Activated naive CD8-positive, alpha-beta T cell treated with anti-CD3 and anti-CD28 coated beads, Interleukin-2, amount 10 ng/mL, durations not matched to agents 7 days and 5 days (primary cell): Measurements from ENCODE around the gene RCCD1. TPM values are rescaled to one million over a fixed set of nuclear protein-coding genes. Genes with fewer than 3 reads are reported as not detected.

Experiments used
- ATAC-seq: fragments of 150-1000 bp; cut with Tn5 transposase; one replicate; pipeline ENCODE4 v1.10.0; 2021; ENCODE audit warnings: low read depth, moderate library complexity
- POLR2A ChIA-PET: fragments of 350-600 bp; sonication (Branson Sonifier 250); formaldehyde crosslinking; loops from one replicate; lab custom pipeline; 2021; ENCODE audit warnings: antibody characterized with exemption; lab: Charles Lee
- DNase-seq: peaks from one replicate; pipeline ENCODE4 v3.0.0; 2021
- H3K27ac Mint-ChIP-seq: one replicate; pipeline ENCODE4 v1.8.0; 2022; ENCODE audit warnings: mild to moderate bottlenecking, mixed read lengths
- H3K27me3 Mint-ChIP-seq: one replicate; pipeline ENCODE4 v1.8.0; 2022; ENCODE audit warnings: mild to moderate bottlenecking, moderate library complexity, mixed read lengths
- H3K36me3 Mint-ChIP-seq: one replicate; pipeline ENCODE4 v1.8.0; 2021; ENCODE audit warnings: mild to moderate bottlenecking, mixed read lengths
- H3K4me1 Mint-ChIP-seq: one replicate; pipeline ENCODE4 v1.8.0; 2021; ENCODE audit warnings: mixed read lengths
- H3K4me3 Mint-ChIP-seq: one replicate; pipeline ENCODE4 v1.8.0; 2022; ENCODE audit warnings: mild to moderate bottlenecking, moderate library complexity, mixed read lengths
- H3K9me3 Mint-ChIP-seq: one replicate; pipeline ENCODE4 v1.8.0; 2021; ENCODE audit warnings: mixed read lengths
- total RNA-seq, 2 experiments: library from RNA; stranded (reverse); gene quantifications; one replicate each; pipeline ENCODE4 v1.2.3, GENCODE V29; 2021

The RCCD1 gene
- total RNA-seq, 2 experiments from 2014 or later = 31.5 to 31.6 TPM

- H3K27ac Mint-ChIP-seq = peak overlapping the region; percentile 5
Observed at GRCh38 chr15:90991587-90992285, 37.1 kb downstream of the RCCD1 start.

DNA sequence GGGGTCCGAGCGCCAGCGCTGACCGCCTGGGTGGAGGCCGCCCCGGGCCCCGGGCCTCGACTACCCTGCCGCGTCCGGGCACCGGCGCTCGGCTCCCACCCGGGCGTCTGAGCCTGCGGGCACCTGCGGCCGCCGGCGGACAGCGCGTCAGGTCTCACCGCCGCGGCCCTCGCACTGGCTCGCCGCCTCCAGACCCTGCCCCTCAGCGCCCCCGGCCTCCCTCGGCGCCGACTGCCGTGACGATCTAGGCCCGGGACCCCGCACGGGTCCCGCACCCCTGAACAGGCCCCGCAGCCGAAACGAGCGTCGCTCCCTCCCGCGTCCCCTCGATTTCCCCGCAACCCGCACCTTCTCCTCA, 39.4 kb downstream of the RCCD1 start:
- DNase-seq = no peak
- POLR2A ChIA-PET = interaction anchor here (0.9 to 2.0 kb wide), 8 partner anchors 9 to 62 kb away, joined by 3 to 11 read pairs (median 6); partner anchors contain the start of genes HDDC3, RCCD1, UNC45A and VPS33B
- ATAC-seq = peak; percentile 20
- Mint-ChIP-seq H3K27me3 (no peaks in the 10 kb centered on the region), H3K4me3 (peak overlapping the region; percentile 99), H3K27ac (peak overlapping the region; percentile 100), H3K9me3 (no peaks in the 10 kb centered on the region), H3K4me1 (peaks cover 29% of the 10 kb centered on the region), H3K36me3 (peaks cover 27% of the 10 kb centered on the region)

More at GRCh38 chr15:90991587-90992285, 37.1 kb downstream of the RCCD1 start:
- Mint-ChIP-seq H3K4me3 (peak overlapping the region; percentile 56), H3K9me3 (no peaks in the 10 kb centered on the region), H3K36me3 (peaks cover 19% of the 10 kb centered on the region), H3K27me3 (no peaks in the 10 kb centered on the region), H3K4me1 (peaks cover 43% of the 10 kb centered on the region)
- DNase-seq = no peak
- POLR2A ChIA-PET = no interaction called here
- no peak for ATAC-seq

GRCh38 chr15:90994417-90995311, 40.0 kb downstream of the RCCD1 start, which contains the start of gene PRC1:
Gene PRC1 (minus strand): TSS chr15:90994535. CDS start chr15:90994417, 118 bp downstream.
- Mint-ChIP-seq H3K4me1 (peaks cover 31% of the 10 kb centered on the region), H3K9me3 (no peaks in the 10 kb centered on the region), H3K27me3 (no peaks in the 10 kb centered on the region), H3K27ac (peak within 1 kb of the TSS; percentile 100), H3K36me3 (peaks cover 31% of the 10 kb centered on the region), H3K4me3 (peak within 1 kb of the TSS; percentile 99)
- ATAC-seq = peak; percentile 99
- POLR2A ChIA-PET = interaction anchor here (0.9 to 2.0 kb wide), 7 partner anchors 8 to 62 kb away, joined by 3 to 11 read pairs (median 6); partner anchors contain the start of genes HDDC3, RCCD1, UNC45A and VPS33B
- peak; percentile 98 for DNase-seq

- Mint-ChIP-seq H3K27ac (no peak overlapping the region), H3K4me3 (no peak overlapping the region), H3K27me3 (no peaks in the 10 kb centered on the region), H3K9me3 (no peaks in the 10 kb centered on the region), H3K36me3 (peaks cover 26% of the 10 kb centered on the region), H3K4me1 (peaks cover 12% of the 10 kb centered on the region)
- DNase-seq (no peak), ATAC-seq (no peak)
- POLR2A ChIA-PET = no interaction called here
Observed at GRCh38 chr15:90998737-90999136, 44.1 kb downstream of the RCCD1 start.

- no peak overlapping the region for H3K4me3 Mint-ChIP-seq
- no peak overlapping the region for H3K27ac Mint-ChIP-seq
- H3K4me1 Mint-ChIP-seq = peaks cover 6% of the 10 kb centered on the region
- H3K9me3 Mint-ChIP-seq = no peaks in the 10 kb centered on the region
- ATAC-seq = no peak
- H3K36me3 Mint-ChIP-seq = peaks cover 26% of the 10 kb centered on the region
- no peaks in the 10 kb centered on the region for H3K27me3 Mint-ChIP-seq
- no peak for DNase-seq
- POLR2A ChIA-PET = no interaction called here
Observed at GRCh38 chr15:91001209-91001608, 46.5 kb downstream of the RCCD1 start.

DNA sequence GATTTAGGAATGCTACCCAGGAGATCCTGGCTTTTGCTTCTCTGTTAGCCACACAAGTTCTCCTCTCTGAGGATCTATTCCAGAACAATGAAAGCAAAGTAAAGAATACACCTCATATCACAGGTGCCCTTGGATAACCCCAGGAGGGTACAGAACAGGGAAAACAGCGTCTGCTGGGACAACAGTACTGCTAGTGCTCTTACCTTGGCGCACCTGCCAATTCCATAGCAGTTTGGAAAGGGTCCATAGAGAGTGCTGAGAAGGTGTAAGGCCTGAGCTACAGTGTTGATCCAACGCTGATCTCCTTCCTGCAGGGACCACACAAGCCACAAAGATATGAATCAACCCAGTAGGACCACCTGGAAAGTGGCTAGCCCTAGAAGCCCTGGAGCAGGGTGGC, 52.6 kb downstream of the RCCD1 start:
- H3K4me3 Mint-ChIP-seq = no peak overlapping the region
- H3K36me3 Mint-ChIP-seq = peaks cover 27% of the 10 kb centered on the region
- no peaks in the 10 kb centered on the region for H3K27me3 Mint-ChIP-seq
- no peak for ATAC-seq
- DNase-seq = no peak
- H3K4me1 Mint-ChIP-seq = no peaks in the 10 kb centered on the region
- POLR2A ChIA-PET = interaction anchor here (1.0 kb wide), 1 partner anchor 14 kb away, joined by 3 read pairs; no protein-coding TSS in a partner anchor
- no peak overlapping the region for H3K27ac Mint-ChIP-seq
- no peaks in the 10 kb centered on the region for H3K9me3 Mint-ChIP-seq

Other genes with a start within 250 kb of the RCCD1 start
- gene BLM, start 237.5 kb upstream of the RCCD1 start, total RNA-seq = 10 to 100 TPM; 36.6 to 41.0 TPM
- gene FURIN, start 86.3 kb upstream of the RCCD1 start, total RNA-seq = 10 to 100 TPM; 62.2 to 63.5 TPM
- 1 to 10 TPM; 6.2 to 7.5 TPM for gene FES, start 70.4 kb upstream of the RCCD1 start, total RNA-seq
- 100 to 1,000 TPM; 108 to 111 TPM for gene MAN2A2, start 51.6 kb upstream of the RCCD1 start, total RNA-seq
- gene HDDC3, start 22.3 kb upstream of the RCCD1 start, total RNA-seq = 10 to 100 TPM; 28.1 to 29.2 TPM
- gene UNC45A, start 19.6 kb upstream of the RCCD1 start, total RNA-seq = 10 to 100 TPM; 77.9 to 78.6 TPM
- 100 to 1,000 TPM; 132 to 149 TPM for gene PRC1, start 39.7 kb downstream of the RCCD1 start, total RNA-seq
- gene VPS33B, start 67.7 kb downstream of the RCCD1 start, total RNA-seq = 10 to 100 TPM; 22.8 to 26.2 TPM
- gene SV2B, start 145.4 kb downstream of the RCCD1 start, total RNA-seq = under 1 TPM; 0.08 to 0.20 TPM